ENCODE measurements around the gene CAV1. TPM values are rescaled to one million over a fixed set of nuclear protein-coding genes. Genes with fewer than 3 reads are reported as not detected.

The CAV1 gene
- total and polyA plus RNA-seq, 2 of the 13 experiments (the other 11 are each of a cell fraction or from before 2014, with no cell fraction given) = 0.40 TPM; not detected in 1

GRCh38 chr7:116511552-116512519 is 13.0 kb upstream of the CAV1 start:
- in situ Hi-C loops (cut with HindIII; ENCODE audit: extremely low pct_ligation_motif_present, low pct_unique_long_range_greater_than_20kb) = no loop called here
- ATAC-seq = peak; percentile 87
- TF ChIP-seq TFDP2 (CRISPR knock-in tag; IDR thresholded peaks at IDR 0.05) (0 out of 2 replicates have a peak, but pooled peaks have one; percentile 22), JDP2 (CRISPR knock-in tag; IDR thresholded peaks at IDR 0.05; ENCODE audit: borderline replicate concordance) (no peak), ZNF616 (CRISPR knock-in tag; IDR thresholded peaks at IDR 0.05; ENCODE audit: low read depth) (no peak), PAX8 (CRISPR knock-in tag; IDR thresholded peaks at IDR 0.05; ENCODE audit: borderline replicate concordance) (no peak), SOX6 (IDR thresholded peaks at IDR 0.05) (no peak), SOX6 (CRISPR knock-in tag; IDR thresholded peaks at IDR 0.05) (peak; percentile 41; the same call in 1 of the 2 replicates), IRF1 (CRISPR knock-in tag; IDR thresholded peaks at IDR 0.05; ENCODE audit: low read depth) (peak; percentile 95; the same call in 1 of the 2 replicates), ZNF788 (CRISPR knock-in tag; IDR thresholded peaks at IDR 0.05; ENCODE audit: borderline replicate concordance) (no peak), FOXO4 (CRISPR knock-in tag; conservative IDR thresholded peaks at IDR 0.05) (0 out of 2 replicates have a peak, but pooled peaks have one; percentile 60), ZNF496 (CRISPR knock-in tag; IDR thresholded peaks at IDR 0.05; ENCODE audit: insufficient replicate concordance) (no peak), KDM3A (CRISPR knock-in tag; IDR thresholded peaks at IDR 0.05; ENCODE audit: low read depth) (0 out of 2 replicates have a peak, but pooled peaks have one; percentile 35), THYN1 (CRISPR knock-in tag; IDR thresholded peaks at IDR 0.05; ENCODE audit: borderline replicate concordance, low read depth) (no peak), BCL6 (CRISPR knock-in tag; IDR thresholded peaks at IDR 0.05) (0 out of 2 replicates have a peak, but pooled peaks have one; percentile 13), TOPORS (CRISPR knock-in tag; IDR thresholded peaks at IDR 0.05) (no peak), FOXA1 (IDR thresholded peaks at IDR 0.05) (no peak), FOXA1 (CRISPR knock-in tag; IDR thresholded peaks at IDR 0.05) (peak; percentile 29; the same call in 1 of the 2 replicates), USF2 (IDR thresholded peaks at IDR 0.05; ENCODE audit: low read depth, low read length) (no peak), USF2 (CRISPR knock-in tag; IDR thresholded peaks at IDR 0.05; ENCODE audit: borderline replicate concordance) (no peak)

More at GRCh38 chr7:116511552-116512519, 13.0 kb upstream of the CAV1 start:
- 1% methylated on average over 12 of the region's 12 CpGs for WGBS (ENCODE audit: low lambda C conversion rate)
- intact Hi-C loops (cut with micrococcal nuclease; ENCODE audit: unreplicated experiment) = no loop called here
- no peaks in the 10 kb centered on the region for H3K9me3 ChIP-seq (ENCODE audit: low read length)
- CTCF ChIA-PET (ENCODE audit: low intra/inter-chr PET ratio, low total read pairs) = no interaction called here
- no peaks in the 10 kb centered on the region for H3K27me3 ChIP-seq (ENCODE audit: control insufficient read depth in 1 of 2, insufficient read depth in 2 of 2, low read length in 2 of 2)
- no peaks in the 10 kb centered on the region for H4K20me1 ChIP-seq (ENCODE audit: insufficient read depth, low read length)
- peak overlapping the region; percentile 96 for H2AFZ ChIP-seq (ENCODE audit: low read length)
- H3K27ac ChIP-seq (ENCODE audit: extremely low read length, insufficient read depth, low read length) = no peak overlapping the region
- H3K9ac ChIP-seq (ENCODE audit: insufficient read depth, low read depth, low read length) = peak overlapping the region; percentile 33; the same call in 1 of the 2 replicates
- BruUV-seq (replicated peaks) = no TSS peak
- H3K4me2 ChIP-seq (ENCODE audit: low read depth, low read length) = peak overlapping the region; percentile 95
- peak overlapping the region; percentile 54 to 66 (median 62) for H3K4me3 ChIP-seq (replicated peaks in 1 of 3; ENCODE audit: insufficient read depth in 1 of 3, low read depth in 2 of 3, low read length in 3 of 3)
- DNase-seq (ENCODE audit: low spot score) = peak; percentile 10
- POLR2A ChIA-PET = no interaction called here
- H3K79me2 ChIP-seq (ENCODE audit: insufficient read depth, low read length) = no peaks in the 10 kb centered on the region
- H3K36me3 ChIP-seq (replicated peaks in 1 of 2; ENCODE audit: control insufficient read depth in 1 of 2, insufficient read depth in 2 of 2, low read length in 2 of 2) = no peaks in the 10 kb centered on the region
- H3K4me1 ChIP-seq (ENCODE audit: insufficient read depth, low read length) = peaks cover 20% of the 10 kb centered on the region
- peak; percentile 34 for FAIRE-seq

Measured in HepG2 (cell line).